ENCODE measurements around the gene CORT.
"Not testable (repeated sequence)": the region's sequence is repeated elsewhere in the genome, so short reads cannot be mapped to it uniquely, and the experiment has no call there.

Gene CORT

DNA sequence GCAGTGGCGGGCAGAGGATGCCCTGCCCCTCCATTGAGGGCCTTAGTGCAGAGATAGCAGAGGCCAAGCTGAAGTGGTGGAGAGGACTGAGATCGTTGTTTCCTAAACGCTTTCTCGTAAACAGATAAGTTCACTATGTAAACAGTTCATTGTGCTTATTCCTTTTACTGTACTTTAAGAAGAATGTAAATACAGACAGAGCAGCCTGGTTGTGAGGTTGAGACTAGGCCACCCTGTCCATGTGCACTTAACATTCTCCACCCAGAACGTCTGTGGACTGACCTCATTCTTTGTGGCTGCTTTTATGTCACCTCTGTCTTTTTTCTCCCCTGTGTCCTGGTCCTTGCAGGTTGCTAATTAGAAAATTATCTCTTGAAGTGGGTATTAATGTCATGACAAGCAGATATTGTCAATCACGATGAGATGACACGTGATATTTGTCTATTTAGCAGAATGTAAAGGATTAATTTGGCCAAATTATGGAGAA, 11.1 kb upstream of the CORT start:
- no peak for DNase-seq (ENCODE audit: low read depth)

DNA sequence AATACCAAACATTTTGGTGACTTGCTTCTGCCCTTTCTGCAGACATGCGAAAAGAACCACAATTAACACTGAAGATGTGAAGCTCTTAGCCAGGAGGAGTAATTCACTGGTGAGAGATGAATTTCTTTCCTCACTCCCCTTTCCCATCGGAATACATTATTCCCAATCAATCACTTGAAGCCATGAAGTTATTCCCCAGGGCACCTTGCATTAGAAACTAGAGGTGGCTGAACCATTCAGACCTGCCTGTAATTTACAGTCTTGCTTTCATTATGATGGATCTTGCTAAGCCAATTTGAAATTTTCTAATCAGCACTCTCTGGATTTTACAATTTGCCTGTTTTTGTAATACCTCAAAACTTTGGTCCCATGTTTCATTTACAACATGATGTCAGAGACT, 9.5 kb upstream of the CORT start:
- DNase-seq (ENCODE audit: low read depth): no peak

DNA sequence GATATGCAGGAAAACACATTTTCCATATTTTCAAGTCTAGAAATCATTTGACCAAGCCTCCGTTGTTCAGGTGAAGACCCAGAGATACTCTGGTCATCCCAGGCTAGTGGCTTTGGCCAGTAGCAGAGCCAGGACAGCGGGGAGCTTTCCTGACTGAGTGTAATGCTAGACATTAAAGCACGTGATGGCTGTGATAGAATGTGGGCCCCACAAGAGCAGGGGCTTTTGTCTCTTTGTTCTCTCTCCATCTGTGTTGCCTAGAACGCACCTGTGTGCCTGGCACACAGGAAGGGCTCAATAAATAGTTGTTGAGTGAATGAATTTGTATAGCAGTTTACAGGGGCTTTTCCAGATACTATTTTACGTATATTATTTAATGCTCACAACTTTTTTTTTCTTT, 9.0 kb upstream of the CORT start:
- DNase-seq (ENCODE audit: low read depth): no peak

DNA sequence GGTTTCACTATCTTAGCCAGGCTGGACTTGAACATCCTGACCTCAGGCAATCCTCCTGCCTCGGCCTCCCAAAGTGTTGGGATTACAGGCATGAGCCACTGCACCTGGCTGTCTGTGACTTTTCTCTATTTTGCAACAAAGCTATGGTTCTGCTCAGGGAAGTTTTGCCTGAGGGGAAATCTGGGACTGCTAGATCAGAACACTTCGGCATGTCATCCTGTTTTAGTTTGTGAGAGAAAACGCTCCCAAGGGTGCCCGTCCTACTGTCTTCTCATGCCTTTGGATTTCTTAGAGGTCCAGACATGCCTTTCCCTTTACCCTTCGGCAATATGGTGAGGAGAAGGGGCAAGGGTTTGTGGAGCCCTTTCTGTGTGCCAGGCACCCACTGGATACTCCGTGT, 5.6 kb upstream of the CORT start:
- no peak for DNase-seq (ENCODE audit: low read depth)

DNA sequence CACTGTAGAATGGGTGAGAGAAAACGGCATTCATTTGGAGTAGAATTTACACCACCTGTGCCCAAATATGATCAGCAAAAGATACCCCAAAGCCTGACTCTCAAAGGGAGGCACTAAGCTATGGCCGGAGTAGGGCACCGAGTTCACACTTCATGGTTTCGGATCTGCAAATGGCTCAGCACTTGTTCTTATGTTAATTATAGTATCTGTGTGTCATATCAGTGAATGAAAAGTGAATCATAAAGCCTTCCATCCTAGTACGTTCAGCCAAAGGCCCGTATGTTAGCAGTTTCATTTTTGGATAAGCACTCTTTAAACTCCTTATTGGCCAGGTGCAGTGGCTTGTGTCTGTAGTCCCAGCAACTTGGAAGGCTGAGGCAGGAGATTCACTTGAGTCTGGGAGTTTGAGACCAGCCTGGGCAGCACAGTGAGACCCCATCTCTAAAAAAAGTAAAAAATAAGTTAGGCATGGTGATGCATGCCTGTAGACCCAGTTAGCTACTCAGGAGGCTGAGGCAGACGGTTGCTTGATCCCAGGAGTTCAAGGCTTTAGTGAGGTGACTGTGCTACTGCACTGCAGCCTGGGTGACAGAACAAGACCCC, 4.9 kb upstream of the CORT start:
- DNase-seq (ENCODE audit: low read depth): no peak

DNA sequence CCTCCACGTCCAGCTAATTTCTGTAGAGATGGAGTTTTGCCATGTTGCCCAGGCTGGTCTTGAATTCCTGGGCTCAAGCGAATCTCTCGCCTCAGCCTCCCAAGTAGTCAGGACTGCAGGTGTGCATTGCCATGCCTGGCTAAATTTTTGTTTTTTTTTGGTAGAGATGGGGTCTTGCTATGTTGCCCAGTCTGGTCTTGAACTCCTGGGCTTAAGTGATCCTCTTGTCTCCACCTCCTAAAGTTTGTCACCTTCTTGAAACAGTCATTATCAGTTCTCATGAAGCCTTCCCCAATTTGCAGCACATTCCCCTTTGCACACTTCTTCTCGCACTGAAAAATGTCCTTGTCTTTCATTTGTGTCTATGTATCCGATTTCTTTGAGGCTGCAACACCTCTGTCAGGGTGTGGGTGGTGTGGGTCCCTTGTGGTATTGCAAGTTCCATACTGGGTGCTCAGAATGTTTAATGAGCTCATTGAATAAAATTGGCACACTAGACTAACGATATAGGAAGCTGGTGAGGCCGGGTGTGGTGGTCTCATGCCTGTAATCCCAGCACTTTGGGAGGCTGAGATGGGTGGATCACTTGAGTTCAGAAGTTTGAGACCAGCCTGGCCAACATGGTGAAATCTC, 2.9 kb upstream of the CORT start:
- no peak for DNase-seq (ENCODE audit: low read depth)

DNA sequence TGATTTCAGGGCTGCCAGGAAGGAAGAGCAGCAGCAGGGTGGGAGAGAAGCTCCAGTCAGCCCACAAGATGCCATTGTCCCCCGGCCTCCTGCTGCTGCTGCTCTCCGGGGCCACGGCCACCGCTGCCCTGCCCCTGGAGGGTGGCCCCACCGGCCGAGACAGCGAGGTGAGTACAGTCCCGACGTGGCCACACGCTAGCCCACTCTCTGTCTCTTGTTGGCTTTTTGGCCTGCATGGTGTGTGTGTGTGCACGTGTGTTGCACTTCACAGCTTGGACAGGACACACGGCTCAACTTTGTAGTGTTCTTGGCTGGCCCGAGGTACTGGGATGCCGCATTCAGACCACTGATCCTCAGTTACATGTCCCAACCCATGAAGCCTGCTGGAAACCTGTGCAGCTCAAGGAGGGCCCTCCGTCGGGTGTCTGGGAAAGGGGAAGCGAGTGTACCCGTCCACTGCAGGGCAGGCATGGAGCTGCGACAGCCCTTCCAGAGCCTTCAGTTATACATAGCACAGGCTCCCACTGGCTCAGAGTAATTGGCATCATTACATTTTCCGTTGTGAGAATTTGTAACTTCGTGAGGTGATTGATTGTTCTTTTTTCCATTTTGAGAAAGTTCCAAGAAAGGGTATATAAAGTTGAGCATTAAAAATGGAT, 454 bp downstream of the CORT start:
- DNase-seq (ENCODE audit: low read depth): no peak

DNA sequence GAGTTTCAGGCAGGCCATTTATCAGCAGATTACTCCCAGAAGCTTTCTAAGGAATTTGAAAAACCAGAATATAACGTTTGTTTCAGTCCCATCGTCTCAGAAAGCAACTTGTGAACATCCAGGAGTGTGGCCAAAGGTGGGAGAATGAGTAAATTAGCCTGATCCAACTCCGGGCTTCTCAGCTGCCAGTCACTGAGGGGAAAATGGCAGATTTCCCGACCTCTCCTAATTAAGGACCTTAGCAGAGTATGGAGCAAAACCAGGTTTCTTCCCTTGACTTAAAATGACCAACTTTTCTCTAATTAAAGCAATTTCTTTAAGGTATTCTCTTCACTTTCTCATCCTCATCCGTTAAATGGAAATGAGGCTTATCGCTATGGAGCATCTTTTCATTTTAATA, 1.0 kb downstream of the CORT start:
- no peak for DNase-seq (ENCODE audit: low read depth)

DNA sequence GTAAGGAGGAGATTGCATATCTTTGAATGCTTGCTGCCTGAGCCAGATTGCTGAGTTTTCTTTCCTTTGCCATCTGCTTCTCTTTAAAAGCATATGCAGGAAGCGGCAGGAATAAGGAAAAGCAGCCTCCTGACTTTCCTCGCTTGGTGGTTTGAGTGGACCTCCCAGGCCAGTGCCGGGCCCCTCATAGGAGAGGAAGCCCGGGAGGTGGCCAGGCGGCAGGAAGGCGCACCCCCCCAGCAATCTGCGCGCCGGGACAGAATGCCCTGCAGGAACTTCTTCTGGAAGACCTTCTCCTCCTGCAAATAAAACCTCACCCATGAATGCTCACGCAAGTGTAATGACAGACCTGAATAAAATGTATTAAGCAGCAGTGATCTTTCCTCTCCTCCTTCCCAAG, 1.5 kb downstream of the CORT start:
- peak; percentile 53 for DNase-seq (ENCODE audit: low read depth)

DNA sequence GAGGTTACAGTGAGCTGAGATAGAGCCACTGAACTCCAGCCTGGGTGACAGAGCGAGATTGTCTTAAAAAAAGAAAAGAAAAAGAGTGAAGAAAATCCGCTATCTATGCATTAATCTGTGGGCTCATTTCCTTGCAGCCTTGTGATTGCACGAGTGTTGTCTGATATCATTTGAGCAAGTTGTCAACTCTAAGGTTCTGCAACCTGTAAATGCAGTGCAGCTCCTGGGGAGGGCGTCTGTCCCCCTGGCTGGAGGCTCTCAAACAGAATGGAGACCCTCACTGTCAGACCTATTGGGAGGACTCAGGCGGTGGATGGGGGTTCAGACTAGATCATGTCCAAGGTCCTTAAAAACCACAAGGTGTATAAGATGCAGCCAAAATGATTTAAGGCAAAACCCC, 6.2 kb downstream of the CORT start:
- no peak for DNase-seq (ENCODE audit: low read depth)

DNA sequence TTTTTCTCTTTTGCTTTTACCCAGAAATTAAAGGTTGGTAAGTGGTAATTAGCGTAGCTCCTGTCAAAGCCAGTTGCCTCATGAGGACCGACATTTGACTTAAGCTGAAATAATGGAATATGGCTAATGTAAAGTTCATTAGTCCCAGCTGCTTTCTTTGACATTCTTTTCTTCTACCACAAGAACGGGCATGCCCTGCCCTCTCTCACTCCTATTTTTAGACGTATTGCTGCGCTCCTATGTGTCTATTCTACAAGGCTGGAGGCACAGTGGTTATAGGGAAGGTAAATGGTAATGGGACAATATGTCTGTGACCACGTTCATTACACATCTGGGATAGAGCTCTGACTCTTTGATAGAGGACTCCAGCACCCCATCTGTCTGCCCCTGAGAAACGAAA, 6.8 kb downstream of the CORT start:
- no peak for DNase-seq (ENCODE audit: low read depth)

DNA sequence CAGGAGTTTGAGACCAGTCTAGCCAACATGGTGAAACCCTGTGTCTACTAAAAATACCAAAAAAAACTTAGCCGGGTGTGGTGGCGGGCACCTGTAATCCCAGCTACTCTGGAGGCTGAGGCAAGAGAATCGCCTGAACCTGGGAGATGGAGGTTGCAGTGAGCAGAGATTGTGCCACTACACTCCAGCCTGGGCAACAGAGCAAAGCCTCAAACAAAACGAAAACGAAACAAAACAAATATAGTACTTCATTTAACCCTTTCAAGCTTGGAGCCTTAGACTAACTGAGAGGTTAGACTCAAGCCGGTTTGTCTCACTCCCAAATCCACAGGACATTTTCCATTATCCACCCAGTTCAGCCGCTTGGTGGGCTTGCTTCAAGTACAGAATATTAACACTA, 7.6 kb downstream of the CORT start:
- DNase-seq (ENCODE audit: low read depth): not testable (repeated sequence)

DNA sequence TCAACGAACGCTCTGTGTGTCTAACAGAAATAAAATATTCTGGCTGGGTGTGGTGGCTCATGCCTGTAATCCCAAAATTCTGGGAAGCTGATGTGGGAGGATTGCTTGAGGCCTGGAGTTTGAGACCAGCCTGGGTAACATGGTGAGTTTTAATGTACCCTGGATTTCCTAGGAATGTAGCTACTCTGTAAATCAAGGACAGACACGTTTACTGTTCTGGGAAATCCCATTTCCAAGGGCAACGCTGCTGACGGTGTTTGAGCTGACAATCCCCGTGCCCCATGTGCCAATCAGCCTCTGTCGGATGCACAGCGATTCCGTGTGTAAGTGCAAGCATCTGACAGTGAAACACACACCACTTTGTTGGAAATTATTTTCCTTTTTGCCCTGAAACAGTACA, 8.0 kb downstream of the CORT start:
- no peak for DNase-seq (ENCODE audit: low read depth)

DNA sequence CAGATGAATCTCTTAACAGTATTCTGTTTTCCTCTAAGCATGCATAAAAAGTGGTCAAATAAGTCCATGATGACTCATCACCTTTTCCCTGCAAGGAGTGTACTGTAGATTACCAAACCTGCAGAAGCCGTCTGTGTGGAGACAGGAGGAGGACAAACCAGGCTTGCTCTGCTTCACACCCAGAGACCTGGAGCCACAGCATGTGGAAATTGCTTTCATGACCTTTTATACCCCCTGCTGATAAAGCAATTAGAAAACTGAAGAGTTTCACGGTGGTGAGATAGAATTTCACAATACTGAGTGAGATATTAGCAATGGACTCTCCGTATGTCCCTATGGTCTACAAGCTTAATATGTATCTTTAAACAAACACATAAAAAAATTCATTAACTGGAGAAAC, 9.4 kb downstream of the CORT start:
- DNase-seq (ENCODE audit: low read depth): peak; percentile 50

DNA sequence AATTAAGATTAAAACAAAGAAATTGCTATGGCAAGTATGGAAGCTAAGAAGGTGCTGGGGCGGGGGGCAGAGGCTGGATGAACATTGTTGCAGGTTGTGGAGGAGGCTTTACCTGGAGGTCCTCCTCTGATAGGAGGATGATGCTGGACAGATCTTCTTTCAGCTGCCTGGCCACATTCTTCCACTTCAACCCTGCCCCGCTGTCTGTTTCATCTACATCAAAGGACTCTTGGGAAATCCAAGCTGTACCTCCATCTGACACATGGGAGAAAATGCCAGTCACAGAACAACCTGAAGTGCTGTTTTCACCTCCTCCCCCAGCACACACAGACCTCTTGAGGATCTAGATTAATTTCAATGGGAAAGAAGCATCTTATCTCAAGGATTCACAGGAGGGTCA, 17.2 kb downstream of the CORT start:
- DNase-seq (ENCODE audit: low read depth): no peak

DNA sequence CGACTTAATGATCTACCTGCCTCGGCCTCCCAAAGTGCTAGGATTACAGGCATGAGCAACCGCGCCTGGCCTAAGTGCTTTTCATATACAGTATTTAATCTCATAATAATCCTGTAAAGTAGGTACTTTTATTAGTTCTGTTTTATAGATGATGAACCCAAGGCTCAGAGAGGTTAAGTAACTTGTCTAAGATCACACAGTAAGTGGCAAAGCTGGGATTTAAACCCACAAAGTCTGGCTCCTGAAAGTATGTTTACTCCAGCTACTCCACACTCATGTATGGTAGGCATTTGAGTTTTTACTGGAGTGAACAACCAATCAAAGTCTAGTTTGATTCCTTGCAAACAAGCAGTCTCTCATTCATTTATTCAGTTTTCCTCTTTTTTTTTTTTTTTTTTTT, 20.2 kb downstream of the CORT start:
- DNase-seq (ENCODE audit: low read depth): no peak

DNA sequence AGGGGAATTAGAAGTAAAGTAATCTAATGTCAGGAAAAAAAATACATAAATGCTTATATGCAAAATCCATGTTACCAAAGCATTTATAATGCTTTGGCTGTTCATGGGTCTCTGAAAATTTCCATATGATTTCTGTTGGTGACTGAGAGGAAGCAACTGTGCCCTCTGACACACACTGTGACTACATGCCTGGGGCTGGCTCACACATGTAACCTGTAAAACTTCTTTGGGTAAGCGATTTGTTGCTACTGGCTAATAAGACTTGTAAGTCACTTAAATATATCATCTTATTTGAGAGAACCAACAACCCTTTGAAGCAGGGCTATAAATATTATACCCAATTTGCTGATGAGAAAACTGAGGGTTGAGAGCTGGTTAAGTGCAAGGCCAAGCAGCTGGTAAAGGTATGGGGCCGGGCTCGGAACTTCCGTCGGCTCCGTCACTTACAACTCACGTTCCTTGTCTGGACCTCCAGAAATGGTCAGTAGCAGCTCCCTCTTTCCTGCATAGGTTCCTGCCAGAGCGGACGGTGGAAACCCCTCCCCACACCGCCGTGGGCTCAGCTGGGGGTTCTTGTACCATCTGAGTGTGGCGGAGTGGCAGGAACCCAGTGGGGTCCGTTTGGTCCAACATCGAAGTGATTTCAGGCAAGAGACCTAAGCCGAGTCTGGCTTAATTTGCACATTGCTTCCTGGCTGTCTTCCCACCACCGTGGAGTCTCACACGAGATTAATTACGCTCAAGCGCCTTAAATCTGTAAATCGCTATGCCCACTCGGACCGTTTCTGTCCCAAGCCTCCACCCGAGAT, 21.8 kb downstream of the CORT start:
- DNase-seq (ENCODE audit: low read depth): no peak

DNA sequence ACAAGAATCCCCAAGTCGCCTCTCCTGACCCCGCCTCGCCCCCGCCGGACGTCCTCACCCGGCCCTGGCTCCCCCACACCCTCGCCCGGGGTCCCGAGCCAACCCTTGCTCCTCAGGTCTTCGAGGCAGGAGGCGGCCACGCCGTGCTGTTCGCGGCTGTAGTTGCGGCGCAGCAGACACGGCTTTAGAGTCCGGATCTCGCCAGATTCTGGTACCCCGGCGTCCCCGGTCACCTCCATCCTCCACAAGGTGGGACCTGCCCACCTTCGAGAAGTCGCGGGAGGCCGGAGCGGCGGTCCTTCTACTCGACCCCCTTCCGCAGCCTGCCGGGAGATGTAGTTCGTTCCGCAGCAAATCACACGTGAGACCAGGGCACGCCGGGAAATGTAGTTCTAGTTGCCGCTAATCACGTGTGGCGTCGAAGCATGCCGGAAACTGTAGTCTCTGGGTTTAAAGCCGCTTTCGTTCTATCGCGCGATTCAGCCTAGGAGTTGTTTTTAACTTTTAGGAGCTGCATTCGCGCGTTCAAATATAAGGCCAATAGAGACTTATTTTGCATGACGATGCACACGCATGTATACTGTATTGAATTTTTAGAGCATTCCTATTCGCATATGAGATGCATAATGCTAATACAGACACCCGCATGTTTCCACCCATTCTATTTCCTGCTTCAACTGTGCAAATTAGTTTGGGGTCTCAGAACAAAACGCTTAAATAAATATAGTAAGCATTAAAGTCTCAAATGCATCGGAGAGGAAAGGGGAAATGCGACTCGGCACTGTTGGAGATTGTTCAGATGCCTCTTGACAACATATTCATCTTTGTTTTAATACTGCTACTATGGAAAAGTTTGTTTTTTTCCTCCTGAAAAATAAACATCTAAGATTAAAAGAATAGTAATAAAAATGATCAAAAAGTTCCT, 22.7 kb downstream of the CORT start, which contains the start of gene DFFA:
Gene DFFA (minus strand): TSS at position 310 of the 925 bp plus-strand sequence. CDS start 71 bp downstream, at position 239.
- DNase-seq (ENCODE audit: low read depth): peak; percentile 89

DNA sequence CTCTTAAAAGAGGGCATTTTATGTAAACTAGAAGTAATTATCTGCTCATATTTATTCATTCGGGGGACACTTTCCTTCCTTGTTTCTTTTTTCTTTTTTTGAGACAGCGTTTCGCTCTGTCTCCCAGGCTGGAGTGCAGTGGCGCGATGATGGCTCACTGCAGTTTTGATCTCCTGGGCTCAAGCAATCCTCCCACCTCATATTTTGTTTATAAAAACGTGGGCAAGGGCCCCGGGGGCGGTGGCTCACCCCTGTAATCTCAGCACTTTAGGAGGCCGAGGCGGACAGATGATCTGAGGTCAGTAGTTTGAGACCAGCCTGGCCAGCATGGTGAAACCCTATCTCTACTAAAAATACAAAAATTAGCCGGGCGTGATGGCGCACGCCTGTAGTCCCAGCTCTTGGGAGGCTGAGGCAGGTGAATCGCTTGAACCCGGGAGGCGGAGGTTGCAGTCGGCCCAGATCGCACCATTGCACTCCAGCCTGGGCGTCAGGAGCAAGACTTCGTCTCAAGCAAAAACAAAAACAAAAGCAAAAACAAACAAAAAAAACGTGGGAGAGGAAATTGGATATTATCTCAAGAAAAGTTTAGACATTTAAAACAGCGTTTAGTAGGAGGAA, 23.4 kb downstream of the CORT start:
- DNase-seq (ENCODE audit: low read depth): no peak

DNA sequence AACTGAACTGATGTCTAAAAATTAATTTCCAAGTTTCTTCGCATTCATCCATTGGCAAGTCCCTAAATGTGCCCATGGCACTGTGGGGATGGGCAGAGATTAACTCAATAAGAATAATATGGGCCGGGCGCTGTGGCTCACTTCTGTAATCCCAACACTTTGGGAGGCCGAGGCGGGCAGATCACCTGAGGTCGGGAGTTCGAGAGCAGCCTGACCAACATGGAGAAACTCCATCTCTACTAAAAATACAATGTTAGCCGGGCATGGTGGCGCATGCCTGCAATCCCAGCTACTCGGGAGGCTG, 24.4 kb downstream of the CORT start:
- DNase-seq (ENCODE audit: low read depth): not testable (repeated sequence)
